PC-3 (cell line): ENCODE data around the gene PDCD5. TPM values are rescaled to one million over a fixed set of nuclear protein-coding genes. Genes with fewer than 3 reads are reported as not detected.

Experiments
- ATAC-seq: fragments of 200-7000 bp; cut with Tn5 transposase; 2 replicates; pipeline ENCODE4 v1.9.1; 2020; ENCODE audit warnings: mild to moderate bottlenecking, moderate library complexity
- BruUV-seq: library from RNA; stranded (reverse); fragments of 400-500 nt; replicated peaks from 2 replicates; lab custom pipeline; 2021; lab: Mats Ljungman, UMichigan
- CTCF ChIA-PET: fragments of 300-600 bp; sonication (Branson Sonifier 250); formaldehyde crosslinking; loops from one replicate; lab custom pipeline; 2022; ENCODE audit warnings: antibody characterized with exemption; lab: Charles Lee
- POLR2A ChIA-PET: fragments of 300-600 bp; sonication (Branson Sonifier 250); formaldehyde crosslinking; loops from one replicate; lab custom pipeline; 2022; ENCODE audit warnings: antibody characterized with exemption; ENCODE audit not compliant: unreplicated experiment; lab: Charles Lee
- DNase-seq: peaks from one replicate; pipeline ENCODE4 v3.0.0-alpha.2; 2015
- H2AFZ ChIP-seq: fragments of 300-600 bp; sonication (generic); 2 replicates; pipeline ENCODE4 v1.6.0; 2016; ENCODE audit warnings: antibody characterized with exemption, low read length
- H3F3A ChIP-seq: fragments of 300-600 bp; sonication (generic); one replicate; pipeline ENCODE4 v1.6.0; 2017; ENCODE audit warnings: antibody characterized with exemption, low read length, control low read depth, mild to moderate bottlenecking; ENCODE audit not compliant: unreplicated experiment
- H3K27ac ChIP-seq: fragments of 300-600 bp; sonication (generic); 2 replicates; pipeline ENCODE4 v1.5.1; 2016; ENCODE audit warnings: mild to moderate bottlenecking, low read length
- H3K27me3 ChIP-seq: fragments of 300-600 bp; sonication (generic); 2 replicates; pipeline ENCODE4 v1.6.1; 2016; ENCODE audit warnings: low read length, mixed read lengths
- H3K36me3 ChIP-seq: fragments of 300-600 bp; sonication (generic); 2 replicates; pipeline ENCODE4 v1.6.1; 2016; ENCODE audit warnings: low read depth, mixed run types, low read length, mixed read lengths
- H3K4me1 ChIP-seq: fragments of 300-600 bp; sonication (generic); 2 replicates; pipeline ENCODE4 v1.5.1; 2016; ENCODE audit warnings: low read length; ENCODE audit not compliant: insufficient read depth
- H3K4me2 ChIP-seq: fragments of 300-600 bp; sonication (generic); 2 replicates; pipeline ENCODE4 v1.6.0; 2016; ENCODE audit warnings: low read length
- H3K4me3 ChIP-seq: fragments of 300-600 bp; sonication (generic); 2 replicates; pipeline ENCODE4 v1.5.1; 2016; ENCODE audit warnings: mild to moderate bottlenecking, low read length, mixed read lengths
- H3K79me2 ChIP-seq: fragments of 300-600 bp; sonication (generic); 2 replicates; pipeline ENCODE4 v1.6.1; 2017; ENCODE audit warnings: low read length, mixed read lengths
- H3K9ac ChIP-seq: fragments of 300-600 bp; sonication (generic); 2 replicates; pipeline ENCODE4 v1.6.0; 2016; ENCODE audit warnings: mild to moderate bottlenecking, low read length
- H3K9me2 ChIP-seq: fragments of 300-600 bp; sonication (generic); replicated peaks from 2 replicates; pipeline ENCODE4 v1.6.1; 2016; ENCODE audit warnings: mixed run types, low read length, mixed read lengths
- H3K9me3 ChIP-seq: fragments of 300-600 bp; sonication (generic); 2 replicates; pipeline ENCODE4 v1.6.1; 2016; ENCODE audit warnings: low read length, mixed read lengths
- H4K20me1 ChIP-seq: fragments of 300-600 bp; sonication (generic); 2 replicates; pipeline ENCODE4 v1.6.1; 2016; ENCODE audit warnings: low read length, mixed read lengths
- EZH2 ChIP-seq: fragments of 300-600 bp; sonication (generic); IDR thresholded peaks from one replicate; pipeline ENCODE4 v1.6.1; 2017; ENCODE audit warnings: antibody characterized with exemption, mild to moderate bottlenecking, low read length; ENCODE audit not compliant: unreplicated experiment
- EZH2phosphoT487 ChIP-seq: fragments of 300-600 bp; sonication (generic); IDR thresholded peaks from 2 replicates; pipeline ENCODE4 v1.6.1; 2018; ENCODE audit warnings: mild to moderate bottlenecking, antibody characterized with exemption, low read length, borderline replicate concordance
- intact Hi-C: fragments of 100-400 bp; cut with micrococcal nuclease; formaldehyde crosslinking; loops from 2 replicates; pipeline ENCODE4 v1.9.0; 2023
- total RNA-seq: library from RNA; depleted of rRNA; stranded (reverse); fragments of >200 nt; gene quantifications from 2 replicates; pipeline ENCODE4 v1.2.3, GENCODE V29; 2014
- TF ChIP-seq, protein P1 (sequence below): fragments of 300-600 bp; sonication (generic); conservative IDR thresholded peaks from 2 replicates; pipeline ENCODE4 v1.5.1; 2017; ENCODE audit warnings: antibody characterized with exemption, low read depth, mild to moderate bottlenecking, low read length

PDCD5 gene
- total RNA-seq, 1 experiment from 2014 or later: 203 TPM

DNA sequence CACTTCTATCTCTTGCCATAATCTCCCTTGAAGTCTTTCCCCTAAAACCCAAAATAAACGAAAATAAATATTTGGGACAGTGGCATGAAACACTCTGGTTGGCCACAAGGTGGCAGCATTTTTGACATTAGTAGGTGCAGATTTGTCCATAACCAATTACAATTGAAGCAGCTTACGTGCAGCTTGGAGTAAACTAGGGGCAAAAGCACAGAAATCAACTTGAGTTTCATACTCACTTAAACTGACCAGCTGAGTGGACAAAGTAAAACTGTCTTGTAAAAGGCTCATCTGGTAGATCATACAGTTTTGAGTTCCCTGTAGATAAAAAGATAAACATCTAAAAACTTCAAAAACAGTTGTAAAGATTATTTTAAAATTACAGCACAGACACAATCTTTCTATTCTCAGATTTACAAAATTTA lies 18.8 kb downstream of the PDCD5 start:
- Histone ChIP-seq H2AFZ (no peak overlapping the region), H3K27ac (no peak overlapping the region), H3K27me3 (no peaks in the 10 kb centered on the region), H3K9ac (no peak overlapping the region), H3K36me3 (peaks cover 7% of the 10 kb centered on the region; the same call in 1 of the 2 replicates), H4K20me1 (no peaks in the 10 kb centered on the region), H3K79me2 (no peaks in the 10 kb centered on the region), H3K4me3 (no peak overlapping the region), H3K4me1 (no peaks in the 10 kb centered on the region), H3K4me2 (no peak overlapping the region), H3K9me3 (no peaks in the 10 kb centered on the region), H3F3A (no peaks in the 10 kb centered on the region), H3K9me2 (no peaks in the 10 kb centered on the region)
- ATAC-seq (peak; percentile 35; the same call in 1 of the 2 replicates), DNase-seq (peak; percentile 55)
- BruUV-seq: no TSS peak
- ChIA-PET CTCF (interaction anchor here (0.5 kb wide), 1 partner anchor 302 kb away, joined by 7 read pairs; no protein-coding TSS in a partner anchor), POLR2A (no interaction called here)
- TF ChIP-seq EZH2phosphoT487 (no peak), EZH2 (no peak)
- TF ChIP-seq, protein P1, sequence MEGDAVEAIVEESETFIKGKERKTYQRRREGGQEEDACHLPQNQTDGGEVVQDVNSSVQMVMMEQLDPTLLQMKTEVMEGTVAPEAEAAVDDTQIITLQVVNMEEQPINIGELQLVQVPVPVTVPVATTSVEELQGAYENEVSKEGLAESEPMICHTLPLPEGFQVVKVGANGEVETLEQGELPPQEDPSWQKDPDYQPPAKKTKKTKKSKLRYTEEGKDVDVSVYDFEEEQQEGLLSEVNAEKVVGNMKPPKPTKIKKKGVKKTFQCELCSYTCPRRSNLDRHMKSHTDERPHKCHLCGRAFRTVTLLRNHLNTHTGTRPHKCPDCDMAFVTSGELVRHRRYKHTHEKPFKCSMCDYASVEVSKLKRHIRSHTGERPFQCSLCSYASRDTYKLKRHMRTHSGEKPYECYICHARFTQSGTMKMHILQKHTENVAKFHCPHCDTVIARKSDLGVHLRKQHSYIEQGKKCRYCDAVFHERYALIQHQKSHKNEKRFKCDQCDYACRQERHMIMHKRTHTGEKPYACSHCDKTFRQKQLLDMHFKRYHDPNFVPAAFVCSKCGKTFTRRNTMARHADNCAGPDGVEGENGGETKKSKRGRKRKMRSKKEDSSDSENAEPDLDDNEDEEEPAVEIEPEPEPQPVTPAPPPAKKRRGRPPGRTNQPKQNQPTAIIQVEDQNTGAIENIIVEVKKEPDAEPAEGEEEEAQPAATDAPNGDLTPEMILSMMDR: peak; percentile 82
- intact Hi-C loops: no loop called here

DNA sequence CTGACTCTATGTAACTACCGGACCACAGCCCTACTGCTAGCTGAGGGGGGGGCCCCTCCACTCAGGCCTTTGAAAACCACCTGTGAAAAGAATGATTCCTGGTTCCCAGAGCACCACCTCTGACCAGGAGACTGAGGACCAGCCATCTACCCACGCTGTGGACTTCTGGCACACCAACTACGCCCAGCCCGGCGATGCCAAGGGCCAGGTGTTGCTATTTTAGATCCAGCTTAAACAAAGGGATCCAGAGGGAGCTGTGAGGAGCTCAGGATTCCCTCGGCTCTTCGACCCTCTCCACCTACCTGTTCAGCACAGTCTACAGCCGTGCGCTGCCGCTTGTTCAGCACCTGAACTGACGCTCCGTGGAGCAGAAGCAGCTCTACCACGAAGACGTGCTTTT lies 23.0 kb downstream of the PDCD5 start:
- H3K4me3 ChIP-seq: no peak overlapping the region
- POLR2A ChIA-PET: no interaction called here
- H3K27me3 ChIP-seq: no peaks in the 10 kb centered on the region
- no peaks in the 10 kb centered on the region for H3F3A ChIP-seq
- no peak overlapping the region for H3K27ac ChIP-seq
- CTCF ChIA-PET: no interaction called here
- no peaks in the 10 kb centered on the region for H3K79me2 ChIP-seq
- TF ChIP-seq, protein P1: no peak
- TF ChIP-seq EZH2 (no peak), EZH2phosphoT487 (no peak)
- no peak overlapping the region for H3K9ac ChIP-seq
- H3K36me3 ChIP-seq: peaks cover 7% of the 10 kb centered on the region; the same call in 1 of the 2 replicates
- no TSS peak for BruUV-seq
- no peaks in the 10 kb centered on the region for H4K20me1 ChIP-seq
- intact Hi-C loops: no loop called here
- no peaks in the 10 kb centered on the region for H3K9me2 ChIP-seq
- no peak overlapping the region for H2AFZ ChIP-seq
- no peaks in the 10 kb centered on the region for H3K9me3 ChIP-seq
- no peaks in the 10 kb centered on the region for H3K4me1 ChIP-seq
- no peak overlapping the region for H3K4me2 ChIP-seq
- no peak for ATAC-seq
- no peak for DNase-seq

DNA sequence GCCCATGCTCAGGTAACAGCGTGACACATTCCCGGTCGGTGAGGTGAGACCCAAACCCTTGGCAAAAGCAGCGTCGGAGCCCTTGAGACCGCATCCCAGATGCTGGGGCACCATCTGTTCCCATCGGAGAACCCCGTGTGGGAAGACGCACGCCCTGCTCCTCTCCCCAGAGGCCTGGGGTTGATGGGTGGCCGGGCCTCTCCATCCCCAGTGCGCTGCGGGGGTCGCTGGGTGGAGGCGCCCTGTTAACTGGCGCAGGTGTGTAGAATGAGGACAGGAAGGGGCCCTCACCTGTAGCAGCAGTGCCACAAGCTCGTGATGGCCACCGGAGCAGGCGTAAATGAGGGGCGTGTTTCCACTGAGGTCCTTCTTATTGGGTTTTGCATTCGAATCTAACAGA lies 24.6 kb downstream of the PDCD5 start:
- Histone ChIP-seq H3F3A (no peaks in the 10 kb centered on the region), H3K27ac (no peak overlapping the region), H3K9ac (no peak overlapping the region), H3K4me1 (no peaks in the 10 kb centered on the region), H3K4me3 (no peak overlapping the region), H3K4me2 (no peak overlapping the region), H3K9me3 (no peaks in the 10 kb centered on the region), H3K36me3 (no peaks in the 10 kb centered on the region), H2AFZ (no peak overlapping the region), H3K27me3 (no peaks in the 10 kb centered on the region), H3K79me2 (no peaks in the 10 kb centered on the region), H3K9me2 (no peaks in the 10 kb centered on the region), H4K20me1 (no peaks in the 10 kb centered on the region)
- ChIA-PET CTCF (interaction anchor here (0.6 kb wide), 1 partner anchor 120 kb away, joined by 3 read pairs; no protein-coding TSS in a partner anchor), POLR2A (no interaction called here)
- no TSS peak for BruUV-seq
- ATAC-seq: no peak
- intact Hi-C loops: no loop called here
- TF ChIP-seq EZH2phosphoT487 (no peak), EZH2 (no peak)
- TF ChIP-seq, protein P1: no peak
- no peak for DNase-seq
